Measurements from ENCODE around the gene SYVN1. TPM values are rescaled to one million over a fixed set of nuclear protein-coding genes. Genes with fewer than 3 reads are reported as not detected.

The SYVN1 gene
- total RNA-seq, result 10 to 100 TPM; 30.4 to 39.5 TPM
- polyA plus RNA-seq (2013, experiment 1 of 2), result 32.8 TPM
- polyA plus RNA-seq (2013, experiment 2 of 2), result 25.3 TPM
- long read RNA-seq, experiment 1, partial matches to known transcripts, result 2 of 7 reads
- long read RNA-seq, experiment 1, other reads (novel, unspliced or antisense), result 5 of 7 reads
- long read RNA-seq, experiment 2, transcript SYVN1-201 (16 exons, 3,048 nt), result minor isoform, 14 of 46 reads
- long read RNA-seq, experiment 2, transcript SYVN1-203 (16 exons, 3,052 nt), result major isoform, 19 of 46 reads
- long read RNA-seq, experiment 2, partial matches to known transcripts, result 4 of 46 reads
- long read RNA-seq, experiment 2, other reads (novel, unspliced or antisense), result 9 of 46 reads
- long read RNA-seq, experiment 3, partial matches to known transcripts, result 5 of 7 reads
- long read RNA-seq, experiment 3, other reads (novel, unspliced or antisense), result 2 of 7 reads
- long read RNA-seq, experiment 4, partial matches to known transcripts, result 3 of 3 reads
- long read RNA-seq, experiment 4, other reads (novel, unspliced or antisense), result 0 of 3 reads

- peak within 1 kb of the TSS; percentile 99 for H3K27ac ChIP-seq (ENCODE audit: low read depth, low read length)
- no peaks in the 10 kb centered on the region for H3K4me1 ChIP-seq (ENCODE audit: control insufficient read depth, insufficient read depth, low read length)
- H3K4me1 Mint-ChIP-seq, result peaks cover 19% of the 10 kb centered on the region
- peak within 1 kb of the TSS; percentile 98 for H3K9ac ChIP-seq (ENCODE audit: extremely low read depth, low read length, poor library complexity, severe bottlenecking)
- H3K4me3 Mint-ChIP-seq, result peak within 1 kb of the TSS; percentile 87
- peak within 1 kb of the TSS; percentile 99 for H3K27ac Mint-ChIP-seq
- no peaks in the 10 kb centered on the region for H3K9me3 ChIP-seq (ENCODE audit: control insufficient read depth, low read length)
- H3K36me3 Mint-ChIP-seq (ENCODE audit: low read depth), result peaks cover 27% of the 10 kb centered on the region
- no peaks in the 10 kb centered on the region for H3K27me3 ChIP-seq (ENCODE audit: control insufficient read depth, insufficient read depth, low read length, poor library complexity, severe bottlenecking)
- H3K4me3 ChIP-seq (ENCODE audit: low read length), result peak within 1 kb of the TSS; percentile 94
- TF ChIP-seq, protein P1, sequence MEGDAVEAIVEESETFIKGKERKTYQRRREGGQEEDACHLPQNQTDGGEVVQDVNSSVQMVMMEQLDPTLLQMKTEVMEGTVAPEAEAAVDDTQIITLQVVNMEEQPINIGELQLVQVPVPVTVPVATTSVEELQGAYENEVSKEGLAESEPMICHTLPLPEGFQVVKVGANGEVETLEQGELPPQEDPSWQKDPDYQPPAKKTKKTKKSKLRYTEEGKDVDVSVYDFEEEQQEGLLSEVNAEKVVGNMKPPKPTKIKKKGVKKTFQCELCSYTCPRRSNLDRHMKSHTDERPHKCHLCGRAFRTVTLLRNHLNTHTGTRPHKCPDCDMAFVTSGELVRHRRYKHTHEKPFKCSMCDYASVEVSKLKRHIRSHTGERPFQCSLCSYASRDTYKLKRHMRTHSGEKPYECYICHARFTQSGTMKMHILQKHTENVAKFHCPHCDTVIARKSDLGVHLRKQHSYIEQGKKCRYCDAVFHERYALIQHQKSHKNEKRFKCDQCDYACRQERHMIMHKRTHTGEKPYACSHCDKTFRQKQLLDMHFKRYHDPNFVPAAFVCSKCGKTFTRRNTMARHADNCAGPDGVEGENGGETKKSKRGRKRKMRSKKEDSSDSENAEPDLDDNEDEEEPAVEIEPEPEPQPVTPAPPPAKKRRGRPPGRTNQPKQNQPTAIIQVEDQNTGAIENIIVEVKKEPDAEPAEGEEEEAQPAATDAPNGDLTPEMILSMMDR (conservative IDR thresholded peaks at IDR 0.05), result no peak
- peak; percentile 94 for DNase-seq
- WGBS, 2 experiments (ENCODE audit: insufficient coverage in 1 of 2, insufficient read length in 1 of 2), result 0 to 1% methylated on average over 20 to 60 of the region's 60 CpGs
- no peaks in the 10 kb centered on the region for H3K9me3 Mint-ChIP-seq
- H3K27me3 Mint-ChIP-seq (ENCODE audit: insufficient read depth), result peaks cover 3% of the 10 kb centered on the region
- peaks cover 32% of the 10 kb centered on the region for H3K36me3 ChIP-seq (ENCODE audit: control insufficient read depth, insufficient read depth, low read length)
Measured at GRCh38 chr11:65134240-65134951, at the start of gene SYVN1. Gene SYVN1, minus strand, starts transcription at chr11:65134519. Its CDS starts 918 bp downstream, at chr11:65133601.

GRCh38 chr11:65183201-65183891 lies 49.0 kb upstream of the SYVN1 start:
- peak overlapping the region; percentile 96 for H3K4me3 ChIP-seq (ENCODE audit: low read length)
- 84 to 88% methylated on average over 10 to 19 of the region's 19 CpGs for WGBS, 2 experiments (ENCODE audit: insufficient coverage in 1 of 2, insufficient read length in 1 of 2)
- H3K9me3 ChIP-seq (ENCODE audit: control insufficient read depth, low read length), result no peaks in the 10 kb centered on the region
- peaks cover 34% of the 10 kb centered on the region for H3K4me1 Mint-ChIP-seq
- peak; percentile 68 for DNase-seq
- peak overlapping the region; percentile 35 for H3K27ac Mint-ChIP-seq
- peaks cover 9% of the 10 kb centered on the region for H3K4me1 ChIP-seq (ENCODE audit: control insufficient read depth, insufficient read depth, low read length)
- TF ChIP-seq, protein P1 (conservative IDR thresholded peaks at IDR 0.05), result no peak
- H3K27me3 ChIP-seq (ENCODE audit: control insufficient read depth, insufficient read depth, low read length, poor library complexity, severe bottlenecking), result no peaks in the 10 kb centered on the region
- H3K27ac ChIP-seq (ENCODE audit: low read depth, low read length), result no peak overlapping the region
- peak overlapping the region; percentile 84 for H3K9ac ChIP-seq (ENCODE audit: extremely low read depth, low read length, poor library complexity, severe bottlenecking)
- H3K9me3 Mint-ChIP-seq, result no peaks in the 10 kb centered on the region
- H3K27me3 Mint-ChIP-seq (ENCODE audit: insufficient read depth), result no peaks in the 10 kb centered on the region
- peak overlapping the region; percentile 86 for H3K4me3 Mint-ChIP-seq
- peaks cover 35% of the 10 kb centered on the region for H3K36me3 Mint-ChIP-seq (ENCODE audit: low read depth)
- peaks cover 40% of the 10 kb centered on the region for H3K36me3 ChIP-seq (ENCODE audit: control insufficient read depth, insufficient read depth, low read length)
